22Rv1 (cell line): ENCODE measurements around the gene SULT4A1.

Experiments
- ZFX ChIP-seq: fragments of 450-650 bp; IDR thresholded peaks from 2 replicates; pipeline ENCODE4 v1.6.1; 2017; ENCODE audit warnings: antibody characterized with exemption, borderline replicate concordance
- TF ChIP-seq, protein P1 (sequence below): fragments of 450-650 bp; IDR thresholded peaks from 2 replicates; pipeline ENCODE4 v1.5.1; 2017; ENCODE audit warnings: mild to moderate bottlenecking

DNA sequence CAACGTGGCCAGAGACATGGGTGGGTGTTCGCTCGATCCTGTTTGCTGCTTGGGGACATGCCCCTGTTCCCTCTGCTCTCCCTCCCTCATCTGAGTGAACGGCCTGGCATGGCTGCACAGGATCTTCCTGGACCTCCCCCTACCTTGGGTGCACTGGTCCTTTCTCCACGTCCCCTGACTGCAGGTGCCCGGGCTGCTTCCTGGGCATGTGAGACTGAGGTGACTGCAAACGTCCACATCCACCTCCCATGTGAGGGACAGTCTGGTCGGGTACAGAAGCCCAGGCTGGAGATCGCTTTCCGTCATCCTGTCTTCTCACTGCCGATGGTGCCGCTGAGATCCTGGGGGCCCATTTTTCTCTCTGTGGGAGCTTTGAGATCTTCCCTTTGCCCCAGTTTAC lies 11.8 kb downstream of the SULT4A1 start:
- TF ChIP-seq, protein P1, sequence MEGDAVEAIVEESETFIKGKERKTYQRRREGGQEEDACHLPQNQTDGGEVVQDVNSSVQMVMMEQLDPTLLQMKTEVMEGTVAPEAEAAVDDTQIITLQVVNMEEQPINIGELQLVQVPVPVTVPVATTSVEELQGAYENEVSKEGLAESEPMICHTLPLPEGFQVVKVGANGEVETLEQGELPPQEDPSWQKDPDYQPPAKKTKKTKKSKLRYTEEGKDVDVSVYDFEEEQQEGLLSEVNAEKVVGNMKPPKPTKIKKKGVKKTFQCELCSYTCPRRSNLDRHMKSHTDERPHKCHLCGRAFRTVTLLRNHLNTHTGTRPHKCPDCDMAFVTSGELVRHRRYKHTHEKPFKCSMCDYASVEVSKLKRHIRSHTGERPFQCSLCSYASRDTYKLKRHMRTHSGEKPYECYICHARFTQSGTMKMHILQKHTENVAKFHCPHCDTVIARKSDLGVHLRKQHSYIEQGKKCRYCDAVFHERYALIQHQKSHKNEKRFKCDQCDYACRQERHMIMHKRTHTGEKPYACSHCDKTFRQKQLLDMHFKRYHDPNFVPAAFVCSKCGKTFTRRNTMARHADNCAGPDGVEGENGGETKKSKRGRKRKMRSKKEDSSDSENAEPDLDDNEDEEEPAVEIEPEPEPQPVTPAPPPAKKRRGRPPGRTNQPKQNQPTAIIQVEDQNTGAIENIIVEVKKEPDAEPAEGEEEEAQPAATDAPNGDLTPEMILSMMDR: no peak
- no peak for TF ChIP-seq ZFX
